Measurements from ENCODE around the gene TCP11L1.
"Not testable (repeated sequence)": the region's sequence is repeated elsewhere in the genome, so short reads cannot be mapped to it uniquely, and the experiment has no call there.

The TCP11L1 gene

DNA sequence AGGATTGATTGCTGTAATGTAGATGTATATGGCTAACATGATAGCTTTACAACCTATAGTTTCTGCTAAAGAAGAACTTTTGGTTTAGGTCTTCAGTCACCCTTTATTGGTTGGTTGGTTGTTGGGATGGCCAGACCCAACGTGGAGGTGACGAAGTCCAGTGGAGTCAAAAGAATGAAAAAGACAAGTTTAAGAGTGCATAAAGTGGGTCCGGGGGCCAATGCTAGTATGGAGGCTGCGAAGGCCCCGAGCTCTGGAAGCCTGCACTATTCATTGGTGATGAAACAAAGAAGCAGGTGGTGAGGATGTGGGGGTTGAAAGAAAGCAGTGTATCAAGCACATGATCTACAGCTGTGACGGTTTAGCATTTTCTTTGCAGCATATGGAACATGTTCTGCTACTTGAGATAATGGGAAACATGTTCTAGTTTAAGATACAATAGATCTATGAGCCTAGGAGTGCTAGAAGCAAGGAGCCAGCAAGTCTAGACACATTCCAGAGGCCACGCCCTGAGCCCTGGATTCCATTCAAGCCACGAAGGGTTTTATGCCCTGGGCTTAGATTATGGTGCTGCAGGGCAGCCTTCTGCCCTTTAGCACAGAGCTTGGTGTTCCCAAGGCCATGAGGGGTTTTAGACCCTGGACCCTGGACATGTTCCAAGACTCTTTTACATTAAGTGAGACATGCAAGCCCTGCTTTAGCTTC is 6.3 kb downstream of the TCP11L1 start:
- H3K4me3 Mint-ChIP-seq, result no peak overlapping the region
- H3K36me3 Mint-ChIP-seq (ENCODE audit: low read depth), result peaks cover 56% of the 10 kb centered on the region
- H3K27ac Mint-ChIP-seq, result no peak overlapping the region
- TF ChIP-seq, protein P1, sequence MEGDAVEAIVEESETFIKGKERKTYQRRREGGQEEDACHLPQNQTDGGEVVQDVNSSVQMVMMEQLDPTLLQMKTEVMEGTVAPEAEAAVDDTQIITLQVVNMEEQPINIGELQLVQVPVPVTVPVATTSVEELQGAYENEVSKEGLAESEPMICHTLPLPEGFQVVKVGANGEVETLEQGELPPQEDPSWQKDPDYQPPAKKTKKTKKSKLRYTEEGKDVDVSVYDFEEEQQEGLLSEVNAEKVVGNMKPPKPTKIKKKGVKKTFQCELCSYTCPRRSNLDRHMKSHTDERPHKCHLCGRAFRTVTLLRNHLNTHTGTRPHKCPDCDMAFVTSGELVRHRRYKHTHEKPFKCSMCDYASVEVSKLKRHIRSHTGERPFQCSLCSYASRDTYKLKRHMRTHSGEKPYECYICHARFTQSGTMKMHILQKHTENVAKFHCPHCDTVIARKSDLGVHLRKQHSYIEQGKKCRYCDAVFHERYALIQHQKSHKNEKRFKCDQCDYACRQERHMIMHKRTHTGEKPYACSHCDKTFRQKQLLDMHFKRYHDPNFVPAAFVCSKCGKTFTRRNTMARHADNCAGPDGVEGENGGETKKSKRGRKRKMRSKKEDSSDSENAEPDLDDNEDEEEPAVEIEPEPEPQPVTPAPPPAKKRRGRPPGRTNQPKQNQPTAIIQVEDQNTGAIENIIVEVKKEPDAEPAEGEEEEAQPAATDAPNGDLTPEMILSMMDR (IDR thresholded peaks at IDR 0.05), result no peak
- peaks cover 11% of the 10 kb centered on the region for H3K9me3 Mint-ChIP-seq
- H3K27me3 Mint-ChIP-seq (ENCODE audit: low read depth, poor library complexity), result peaks cover 3% of the 10 kb centered on the region
- peaks cover 32% of the 10 kb centered on the region for H3K4me1 Mint-ChIP-seq
- no peak for DNase-seq

DNA sequence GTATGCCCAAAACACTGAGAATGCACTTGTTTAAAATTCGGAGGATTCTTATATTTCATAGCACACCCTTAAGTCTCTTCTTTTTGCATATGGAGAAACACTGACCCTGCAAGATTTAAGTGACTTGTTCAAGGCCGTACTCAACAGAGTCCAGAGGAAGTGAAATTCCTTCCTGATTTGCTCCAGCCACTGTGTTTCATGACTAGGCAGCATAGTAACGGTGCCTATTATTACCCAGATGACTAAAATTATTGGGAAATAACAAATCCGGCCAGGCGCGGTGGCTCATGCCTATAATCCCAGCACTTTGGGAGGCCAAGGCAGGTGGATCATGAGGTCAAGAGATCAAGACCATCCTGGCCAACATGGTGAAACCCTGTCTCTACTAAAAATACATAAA is 9.3 kb downstream of the TCP11L1 start:
- Mint-ChIP-seq H3K9me3 (peaks cover 11% of the 10 kb centered on the region), H3K4me1 (peaks cover 11% of the 10 kb centered on the region), H3K36me3 (ENCODE audit: low read depth) (peaks cover 49% of the 10 kb centered on the region)
- H3K27me3 Mint-ChIP-seq (ENCODE audit: low read depth, poor library complexity); H3K4me3 Mint-ChIP-seq; H3K27ac Mint-ChIP-seq; DNase-seq: not testable (repeated sequence)

DNA sequence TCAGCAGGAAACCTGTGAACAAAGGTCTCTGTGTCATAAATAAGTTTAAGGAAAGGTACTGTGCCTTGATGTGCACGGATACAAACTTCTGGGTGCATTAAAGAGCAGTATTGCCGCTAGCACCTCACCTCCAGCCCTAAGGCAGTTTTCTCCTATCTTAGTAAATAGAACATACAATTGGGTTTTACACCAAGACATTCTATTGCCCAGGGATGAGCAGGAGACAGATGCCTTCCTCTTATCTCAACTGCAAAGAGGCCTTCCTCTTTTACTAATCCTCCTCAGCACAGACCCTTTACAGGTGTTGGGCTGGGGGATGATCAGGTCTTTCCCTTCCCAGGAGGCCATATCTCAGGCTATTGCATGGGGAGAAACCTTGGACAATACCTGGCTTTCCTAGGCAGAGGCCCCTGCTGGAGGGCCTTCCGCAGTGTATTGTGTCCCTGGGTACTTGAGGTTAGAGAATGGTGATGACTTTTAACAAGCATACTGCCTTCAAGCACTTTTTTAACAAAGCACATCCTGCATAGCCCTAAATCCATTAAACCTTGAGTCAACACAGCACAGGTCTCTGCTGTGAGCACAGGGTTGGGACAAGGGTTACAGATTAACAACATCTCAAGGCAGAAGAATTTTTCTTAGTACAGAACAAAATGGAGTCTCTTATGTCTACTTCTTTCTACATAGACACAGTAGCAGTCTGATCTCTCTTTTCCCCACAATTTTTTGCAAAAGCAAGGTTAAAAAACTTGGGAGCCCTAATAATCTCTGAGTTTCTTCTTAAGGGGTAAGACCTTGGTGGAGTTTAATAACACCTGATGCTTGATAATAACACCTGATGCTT is 10.4 kb downstream of the TCP11L1 start:
- peaks cover 12% of the 10 kb centered on the region for H3K4me1 Mint-ChIP-seq

DNA sequence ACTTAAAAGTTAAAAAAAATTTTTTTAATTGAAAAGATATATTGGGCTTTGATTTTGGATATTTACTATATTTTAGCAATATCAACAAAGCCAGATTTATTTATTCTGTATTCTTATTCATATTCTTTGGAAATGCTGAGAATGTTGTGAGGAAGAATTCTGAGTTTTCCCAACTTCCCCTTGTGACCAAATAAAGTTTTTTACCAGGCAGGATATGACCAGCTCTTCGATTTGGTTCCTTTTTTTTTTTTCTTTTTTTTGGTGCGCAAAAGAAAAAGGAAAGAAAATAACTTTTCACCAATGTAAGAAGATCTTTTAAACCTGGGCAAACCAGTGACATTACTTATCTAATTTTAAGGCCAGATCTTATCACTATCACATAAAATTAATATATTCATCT is 12.9 kb downstream of the TCP11L1 start:
- Mint-ChIP-seq H3K27me3 (ENCODE audit: low read depth, poor library complexity) (no peaks in the 10 kb centered on the region), H3K36me3 (ENCODE audit: low read depth) (peaks cover 28% of the 10 kb centered on the region), H3K4me1 (peaks cover 20% of the 10 kb centered on the region), H3K27ac (no peak overlapping the region), H3K9me3 (no peaks in the 10 kb centered on the region), H3K4me3 (no peak overlapping the region)
- TF ChIP-seq, protein P1 (IDR thresholded peaks at IDR 0.05), result no peak
- DNase-seq, result no peak

More for the DNA sequence above, 10.4 kb downstream of the TCP11L1 start:
- not testable (repeated sequence) for H3K4me3 Mint-ChIP-seq; H3K27me3 Mint-ChIP-seq (ENCODE audit: low read depth, poor library complexity); DNase-seq
- Mint-ChIP-seq H3K36me3 (ENCODE audit: low read depth) (peaks cover 39% of the 10 kb centered on the region), H3K9me3 (peaks cover 11% of the 10 kb centered on the region), H3K27ac (peak overlapping the region; percentile 75)

DNA sequence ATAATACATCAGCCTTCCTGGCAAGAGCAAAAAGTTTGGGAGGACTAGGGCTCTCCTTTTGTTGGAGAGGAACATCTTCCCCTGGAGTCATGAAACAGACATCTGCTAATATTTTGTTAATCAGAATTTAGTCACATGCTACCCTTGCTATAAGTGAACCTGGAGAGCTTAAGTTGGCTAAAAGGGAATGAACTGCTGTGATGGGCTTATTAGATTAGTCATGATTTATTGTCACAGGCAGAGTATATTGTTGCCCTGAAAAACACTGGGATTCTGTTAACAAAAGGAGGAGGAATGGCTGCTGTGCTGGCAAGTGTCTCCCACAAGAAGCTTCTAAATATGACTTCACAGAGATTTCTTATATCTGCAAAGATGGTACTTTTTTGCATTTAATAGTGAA is 16.0 kb downstream of the TCP11L1 start:
- Mint-ChIP-seq H3K4me1 (peaks cover 9% of the 10 kb centered on the region), H3K27ac (no peak overlapping the region), H3K36me3 (ENCODE audit: low read depth) (peaks cover 33% of the 10 kb centered on the region), H3K9me3 (no peaks in the 10 kb centered on the region), H3K27me3 (ENCODE audit: low read depth, poor library complexity) (no peaks in the 10 kb centered on the region), H3K4me3 (no peak overlapping the region)
- TF ChIP-seq, protein P1 (IDR thresholded peaks at IDR 0.05), result no peak
- DNase-seq, result no peak

DNA sequence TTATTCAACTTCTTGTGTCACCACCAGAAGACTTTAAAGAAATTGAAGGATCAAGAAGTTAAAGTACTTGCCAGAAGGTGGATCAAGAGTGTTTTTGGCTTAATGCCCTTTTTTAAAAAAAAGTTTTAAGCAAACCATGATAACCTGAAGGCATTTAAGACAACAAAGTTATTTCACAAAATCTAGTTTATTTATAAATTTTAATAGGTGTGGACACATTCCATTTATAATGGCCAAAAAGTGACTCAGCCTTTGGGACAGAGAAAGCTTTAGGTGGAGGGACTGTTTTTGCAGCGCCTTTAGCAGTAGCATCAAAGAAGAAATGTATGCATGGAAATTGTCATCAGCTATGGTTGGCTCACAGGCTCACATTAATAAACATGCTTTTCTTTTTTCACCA is 17.9 kb downstream of the TCP11L1 start:
- no peaks in the 10 kb centered on the region for H3K9me3 Mint-ChIP-seq
- no peak for DNase-seq
- TF ChIP-seq, protein P1 (IDR thresholded peaks at IDR 0.05), result no peak
- H3K27ac Mint-ChIP-seq, result no peak overlapping the region
- no peaks in the 10 kb centered on the region for H3K27me3 Mint-ChIP-seq (ENCODE audit: low read depth, poor library complexity)
- H3K36me3 Mint-ChIP-seq (ENCODE audit: low read depth), result peaks cover 35% of the 10 kb centered on the region
- no peak overlapping the region for H3K4me3 Mint-ChIP-seq
- peaks cover 11% of the 10 kb centered on the region for H3K4me1 Mint-ChIP-seq
